Airway epithelial cell (primary cell): ENCODE results near the gene PES1. TPM values are rescaled to one million over a fixed set of nuclear protein-coding genes. Genes with fewer than 3 reads are reported as not detected.

Experiments
- total RNA-seq: library from RNA; depleted of rRNA; stranded (reverse); fragments of >200 nt; gene quantifications from 2 replicates; pipeline ENCODE4 v1.2.3, GENCODE V29; 2015

The PES1 gene
- total RNA-seq, result 89.2 and 92.4 TPM in 2 replicates

DNA sequence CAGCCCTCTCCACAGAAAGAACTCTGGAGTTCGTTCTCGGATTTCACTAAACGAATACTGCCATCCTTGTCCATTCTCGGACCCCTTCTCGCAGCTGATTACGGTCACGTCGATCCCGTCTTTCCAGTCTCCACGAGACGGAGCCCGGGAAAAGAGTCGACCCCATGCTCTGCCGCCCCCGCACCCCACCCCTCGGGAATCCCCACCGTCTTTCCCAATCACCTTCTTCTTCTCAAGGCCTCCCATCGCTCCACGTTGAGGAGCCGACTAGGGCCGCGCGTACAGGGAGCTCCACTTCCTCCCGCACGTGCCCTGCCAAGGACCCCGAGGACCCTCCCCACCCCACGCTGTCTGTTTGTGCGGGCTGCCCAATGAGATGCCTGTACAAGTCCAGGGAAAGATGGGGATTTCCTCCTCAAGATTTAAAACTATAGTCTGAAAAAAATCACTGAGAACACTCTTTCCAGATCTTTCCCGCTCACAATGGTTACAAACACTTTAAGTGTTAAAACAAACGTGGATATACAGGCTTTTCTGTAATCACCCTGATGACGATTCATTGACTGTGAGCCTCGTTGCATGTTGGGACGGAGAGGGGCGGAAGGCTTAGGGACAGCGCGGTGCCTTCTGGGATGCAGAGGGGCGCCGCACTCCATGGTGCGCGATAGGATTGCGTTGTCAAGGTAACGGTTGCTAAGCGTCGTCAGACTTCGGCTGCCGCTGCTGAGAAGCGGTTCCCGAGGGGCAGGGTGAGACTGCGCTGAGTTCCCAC is at the start of gene PES1:
Gene PES1 (minus strand): TSS at position 323 of the 772 bp plus-strand sequence. CDS start 77 bp downstream, at position 246.

DNA sequence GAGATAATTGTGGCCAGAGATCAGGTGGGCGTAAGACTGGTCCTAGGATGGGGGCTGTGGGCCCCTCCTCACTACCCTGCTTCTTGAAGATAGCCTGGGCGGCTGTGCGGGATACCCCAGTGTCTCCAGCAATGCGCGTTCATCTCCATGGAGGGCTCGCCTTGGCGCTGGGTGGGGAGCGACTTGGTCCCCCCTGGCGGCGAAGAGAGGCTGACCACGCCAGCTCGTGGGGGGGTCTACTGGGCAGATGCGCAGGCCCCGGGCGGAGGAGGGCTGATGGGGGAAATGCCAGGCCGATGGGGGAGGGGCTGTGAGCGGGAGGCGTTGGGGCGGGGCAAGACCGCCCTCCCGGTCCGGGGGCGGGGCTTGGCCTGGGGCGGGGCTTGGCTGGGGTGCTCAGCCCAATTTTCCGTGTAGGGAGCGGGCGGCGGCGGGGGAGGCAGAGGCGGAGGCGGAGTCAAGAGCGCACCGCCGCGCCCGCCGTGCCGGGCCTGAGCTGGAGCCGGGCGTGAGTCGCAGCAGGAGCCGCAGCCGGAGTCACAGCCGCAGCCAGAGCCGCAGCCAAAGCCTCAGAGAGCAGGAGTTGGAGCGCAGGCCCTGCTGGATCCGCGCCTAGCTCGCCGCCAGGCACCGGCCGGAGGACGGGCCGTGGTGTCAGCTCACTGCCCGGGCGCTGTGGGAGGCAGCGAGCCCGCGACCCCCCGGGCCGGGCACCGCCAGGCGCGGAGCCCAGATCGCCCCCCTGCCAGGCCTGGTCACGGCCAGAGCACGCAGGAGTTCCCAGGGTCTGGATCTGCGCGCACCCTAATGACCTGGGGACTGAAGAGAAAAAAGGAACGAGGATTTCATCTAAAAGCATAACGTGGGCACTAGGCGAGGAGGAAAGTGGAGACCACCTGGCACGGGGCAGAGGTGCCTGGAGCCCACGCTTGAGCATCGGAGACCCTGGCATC is 43.8 kb upstream of the PES1 start, which contains the start of gene SLC35E4:
Gene SLC35E4 (plus strand): TSS at position 509 of the 953 bp plus-strand sequence. CDS start 670 bp downstream, outside the sequence.

GRCh38 chr22:30606455-30607299 is 15.0 kb upstream of the PES1 start, which contains the start of gene TCN2:
TCN2 (plus strand) TSS chr22:30607174; CDS start chr22:30607332, 158 bp downstream.

DNA sequence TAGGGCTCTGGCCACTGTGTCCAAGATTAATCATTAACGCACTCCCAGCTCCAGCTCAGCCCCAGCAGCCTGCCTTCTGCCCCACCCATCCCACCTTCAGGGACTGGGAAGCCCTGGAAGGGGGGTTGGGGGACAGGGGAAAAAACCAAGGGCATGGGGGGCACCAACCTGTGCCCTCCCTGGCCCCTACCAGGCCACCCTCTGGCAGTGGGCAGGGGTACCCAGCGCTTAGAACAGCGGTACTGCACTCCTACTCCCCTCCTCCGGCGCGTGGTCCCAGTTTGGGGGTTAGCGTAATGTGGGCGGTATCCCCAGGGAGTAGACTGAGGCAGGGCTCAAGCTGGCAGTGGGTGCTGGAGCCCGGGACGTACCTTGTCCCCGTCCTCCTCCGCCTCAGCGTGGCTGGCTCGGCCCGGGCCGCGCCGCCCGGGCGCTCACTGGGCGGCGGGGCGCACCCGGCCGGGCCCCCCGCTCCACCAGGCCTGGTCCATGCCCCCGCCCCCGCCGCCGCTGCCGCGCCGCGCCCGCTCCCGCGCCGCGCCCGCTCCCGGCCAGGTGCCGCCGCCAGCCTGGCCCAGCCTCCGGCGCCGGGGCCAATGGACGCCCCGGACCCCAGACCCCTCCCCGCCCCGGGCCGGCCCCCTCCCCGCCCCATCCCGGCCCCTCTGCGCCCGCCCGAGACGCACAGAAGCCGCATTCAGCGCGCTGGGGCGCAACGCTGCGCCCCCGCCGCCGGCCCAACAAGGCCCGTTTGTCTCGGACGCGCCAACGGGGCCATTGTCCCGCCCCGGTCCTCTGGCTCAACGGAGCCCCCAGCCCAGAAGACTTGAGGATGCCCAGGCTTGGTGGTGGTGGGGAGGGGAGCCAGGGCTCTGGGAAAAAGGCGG is 17.4 kb downstream of the PES1 start, which contains the start of gene GAL3ST1:
Gene GAL3ST1 (minus strand): TSS at position 571 of the 887 bp plus-strand sequence. CDS start 17,273 bp downstream, outside the sequence.

GRCh38 chr22:30546616-30547015 is 45.1 kb downstream of the PES1 start, which contains the start of gene SEC14L6:
SEC14L6 (minus strand) TSS chr22:30546741; CDS start chr22:30546682, 59 bp downstream.

Other genes starting within 250 kb of the PES1 start
- 32.5 and 47.7 TPM in 2 replicates for gene SF3A1, start 235.0 kb downstream of the PES1 start, total RNA-seq
- gene CCDC157, start 234.9 kb downstream of the PES1 start, total RNA-seq, result 2.4 and 2.9 TPM in 2 replicates
- 10.5 and 16.7 TPM in 2 replicates for gene RNF215, start 204.5 kb downstream of the PES1 start, total RNA-seq
- 28.9 and 61.4 TPM in 2 replicates for gene SEC14L2, start 194.9 kb downstream of the PES1 start, total RNA-seq
- gene MTFP1, start 166.1 kb downstream of the PES1 start, total RNA-seq, result 61.4 and 66.2 TPM in 2 replicates
- not detected in 2 replicates for gene SEC14L3, start 119.9 kb downstream of the PES1 start, total RNA-seq
- not detected in 2 replicates for gene SEC14L4, start 86.2 kb downstream of the PES1 start, total RNA-seq
- not detected in 2 replicates for gene SEC14L6, start 45.2 kb downstream of the PES1 start, total RNA-seq
- not detected in 2 replicates for gene GAL3ST1, start 17.2 kb downstream of the PES1 start, total RNA-seq
- 3.0 and 4.4 TPM in 2 replicates for gene TCN2, start 15.3 kb upstream of the PES1 start, total RNA-seq
- gene SLC35E4, start 43.9 kb upstream of the PES1 start, total RNA-seq, result 9.7 and 10.2 TPM in 2 replicates
- 8.4 and 8.7 TPM in 2 replicates for gene DUSP18, start 76.0 kb upstream of the PES1 start, total RNA-seq
- gene OSBP2, start 103.0 kb upstream of the PES1 start, total RNA-seq, result 2.7 and 3.4 TPM in 2 replicates